Upper lobe of left lung (tissue), 4 donors: Measurements from ENCODE around the gene SMYD3.

Experiments used
- CTCF ChIP-seq, 6 experiments: fragments of 450-650 bp in 4 of 6; fragments of 200-600 bp in 2 of 6; sonication (generic) in 2 of 6; IDR thresholded peaks; one replicate each; pipeline ENCODE4 v1.5.1; 2016 to 2019; ENCODE audit warnings: antibody characterized with exemption in 6 of 6
- POLR2A ChIP-seq, 4 donors: fragments of 450-650 bp; IDR thresholded peaks; one replicate each; pipeline ENCODE4 v1.5.1; 2016 to 2017; ENCODE audit warnings: antibody characterized with exemption in 4 of 4, mild to moderate bottlenecking in 2 of 4

- TF ChIP-seq CTCF (IDR thresholded peaks at IDR 0.05) (no peak), POLR2A (IDR thresholded peaks at IDR 0.05) (no peak)
Observed at GRCh38 chr1:246181241-246181640, 325.8 kb downstream of the SMYD3 start.
